AG04449 (cell line): ENCODE measurements around the gene WBP11.

Experiments used
- CTCF ChIA-PET: fragments of 350-600 bp; formaldehyde crosslinking; extraction: SDS; loops from one replicate; lab custom pipeline; 2021; ENCODE audit warnings: antibody characterized with exemption; lab: Yijun Ruan, JAX
- POLR2A ChIA-PET: fragments of 400-600, 350-600 bp; formaldehyde crosslinking; extraction: SDS; loops from one replicate; lab custom pipeline; 2020; ENCODE audit warnings: antibody characterized with exemption, inconsistent platforms; lab: Yijun Ruan, JAX
- DNase-seq: peaks from one replicate; pipeline ENCODE4 v3.0.0-alpha.2; 2010; ENCODE audit warnings: low read depth, low spot score
- H3K4me3 ChIP-seq: 2 replicates; pipeline ENCODE4 v1.5.1; 2011; ENCODE audit warnings: low read depth, mild to moderate bottlenecking, control low read depth, low read length
- CTCF ChIP-seq: IDR thresholded peaks from one replicate; pipeline ENCODE4 v1.5.1; 2011; ENCODE audit warnings: mild to moderate bottlenecking, moderate library complexity, low read length, control low read depth, inconsistent platforms; ENCODE audit not compliant: insufficient read depth; ENCODE audit errors: missing control alignments

Gene WBP11

DNA sequence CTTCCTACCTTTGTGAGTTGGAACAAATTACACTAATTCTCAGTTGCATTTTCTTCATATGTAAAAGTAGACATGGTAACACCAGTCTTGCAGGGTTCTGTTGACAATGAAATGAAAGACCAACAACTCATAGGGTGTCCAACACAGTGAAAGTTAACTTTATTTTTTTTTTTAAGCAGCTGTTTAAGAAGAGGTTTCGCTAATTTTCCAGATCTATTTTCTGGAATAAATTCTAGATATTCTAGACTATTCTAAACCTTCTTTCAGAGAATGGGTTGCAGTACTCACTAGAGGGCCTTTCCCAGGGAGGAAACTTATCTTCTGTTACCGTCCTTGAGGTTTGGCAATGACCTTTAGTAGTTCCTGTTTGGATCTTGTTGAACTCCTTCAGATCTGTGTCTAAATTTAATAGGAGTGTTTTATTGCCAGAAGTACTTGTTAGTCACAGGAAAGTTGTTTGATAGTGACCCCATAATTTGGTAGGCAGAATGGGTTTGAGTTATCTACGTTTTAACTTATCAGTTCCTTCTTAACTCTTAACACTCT lies 42.8 kb upstream of the WBP11 start:
- ChIA-PET CTCF (interaction anchor here (0.7 to 12.7 kb wide), 12 partner anchors 8 to 376 kb away, joined by 3 to 179 read pairs (median 4); partner anchors contain the start of gene RERG), POLR2A (no interaction called here)
- no peak overlapping the region for H3K4me3 ChIP-seq
- DNase-seq = no peak
- TF ChIP-seq CTCF = no peak

- no peak for DNase-seq
- CTCF ChIA-PET = interaction anchor here (0.7 to 12.7 kb wide), 10 partner anchors 8 to 373 kb away, joined by 3 to 179 read pairs (median 4); no protein-coding TSS in a partner anchor
- POLR2A ChIA-PET = no interaction called here
Observed at GRCh38 chr12:14845350-14845750, 42.1 kb upstream of the WBP11 start.

DNA sequence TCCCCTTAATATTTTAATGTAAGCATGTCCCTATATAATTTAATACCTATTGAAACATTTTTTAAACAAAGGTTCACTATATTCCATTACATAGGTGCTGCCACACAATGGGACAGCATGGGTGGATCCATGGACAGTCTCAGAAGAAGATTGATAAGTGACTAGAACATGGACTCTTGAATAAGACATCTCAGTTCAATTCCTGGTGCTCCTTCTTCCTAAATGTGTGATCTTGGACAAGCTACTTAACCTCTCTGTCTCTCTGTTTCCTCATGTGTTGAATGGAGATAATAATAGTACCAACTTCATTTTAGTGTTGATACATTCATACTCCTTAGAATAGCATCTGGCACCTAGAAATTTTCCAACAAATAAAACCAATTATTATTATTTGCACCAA lies 41.1 kb upstream of the WBP11 start:
- ChIA-PET POLR2A (no interaction called here), CTCF (interaction anchor here (0.8 to 12.7 kb wide), 15 partner anchors 9 to 334 kb away, joined by 3 to 179 read pairs (median 4); a partner anchor contains a TSS)
- no peak for TF ChIP-seq CTCF
- DNase-seq = no peak
- H3K4me3 ChIP-seq = no peak overlapping the region

More at GRCh38 chr12:14845350-14845750, 42.1 kb upstream of the WBP11 start:
- H3K4me3 ChIP-seq = no peak overlapping the region
- peak; percentile 56 for TF ChIP-seq CTCF

- no peak for TF ChIP-seq CTCF
- CTCF ChIA-PET = interaction anchor here (1.3 to 12.7 kb wide), 5 partner anchors 15 to 378 kb away, joined by 3 to 179 read pairs (median 4); partner anchors contain the start of gene RERG
- H3K4me3 ChIP-seq = no peak within 1 kb of the TSS
- no peak for DNase-seq
- POLR2A ChIA-PET = no interaction called here
Observed at GRCh38 chr12:14843425-14843887, 40.2 kb upstream of the WBP11 start, which contains the start of gene ART4. TSS of gene ART4 (minus strand) at chr12:14843526. CDS start at chr12:14843113, 413 bp downstream.

DNA sequence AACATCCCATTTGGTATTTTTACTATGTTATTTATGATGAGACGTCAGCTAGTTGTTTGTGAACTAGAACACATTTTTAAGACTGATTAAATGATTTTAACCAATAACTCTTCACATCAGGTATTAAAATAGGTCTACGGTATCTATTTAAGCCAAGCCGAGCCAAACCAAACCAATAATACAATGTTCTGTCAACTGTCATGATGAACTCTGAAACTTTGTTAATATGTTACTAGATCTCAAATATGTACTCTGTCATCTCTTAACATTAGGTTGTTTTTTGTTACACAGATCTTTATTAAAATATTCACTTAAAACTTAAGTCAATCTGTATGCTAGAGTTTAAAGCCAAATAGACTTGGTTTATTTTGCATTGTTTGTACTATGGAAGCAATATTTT lies 39.0 kb upstream of the WBP11 start:
- DNase-seq = no peak
- ChIA-PET POLR2A (interaction anchor here (1.1 kb wide), 1 partner anchor 72 kb away, joined by 3 read pairs; no protein-coding TSS in a partner anchor), CTCF (interaction anchor here (1.6 to 12.7 kb wide), 2 partner anchors 151 to 379 kb away, joined by 5 to 179 read pairs; partner anchors contain the start of gene RERG)
- no peak for TF ChIP-seq CTCF
- H3K4me3 ChIP-seq = no peak overlapping the region

DNA sequence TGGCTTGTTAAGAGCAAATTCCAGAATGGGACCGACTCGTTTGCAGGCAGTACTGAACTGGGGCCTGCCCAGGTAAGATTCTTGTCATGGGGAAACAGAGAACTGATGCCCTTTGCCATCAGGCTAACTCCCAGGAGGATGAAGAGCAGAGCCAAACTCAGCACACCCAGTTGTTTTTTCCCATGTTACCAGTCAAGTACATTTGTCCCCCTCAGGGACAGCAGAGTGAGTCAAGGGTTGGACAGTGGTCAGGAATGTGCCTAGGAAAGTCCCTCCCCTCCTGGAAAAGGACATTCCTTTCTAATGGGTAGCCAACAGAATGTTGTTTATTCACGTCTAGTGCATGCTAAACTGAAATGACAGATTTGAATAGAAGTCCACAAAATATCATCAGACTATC lies 38.5 kb upstream of the WBP11 start:
- TF ChIP-seq CTCF = no peak

More for the DNA sequence above, 38.5 kb upstream of the WBP11 start:
- no peak overlapping the region for H3K4me3 ChIP-seq
- ChIA-PET CTCF (interaction anchor here (12.7 kb wide), 1 partner anchor 151 kb away, joined by 179 read pairs; no protein-coding TSS in a partner anchor), POLR2A (interaction anchor here (1.1 kb wide), 1 partner anchor 72 kb away, joined by 3 read pairs; no protein-coding TSS in a partner anchor)
- DNase-seq = no peak
